Thymus (tissue), 11 donors: ENCODE measurements around the gene DTX3L. TPM values are rescaled to one million over a fixed set of nuclear protein-coding genes. Genes with fewer than 3 reads are reported as not detected.

ENCODE experiments used
- DNase-seq, 9 donors: peaks; one replicate each; pipeline ENCODE4 v3.0.0-alpha.2; 2013; ENCODE audit warnings: low spot score in 9 of 9, low read depth in 6 of 9, missing footprints in 1 of 9
- H3K27ac ChIP-seq, 2 donors: one replicate each; pipeline ENCODE4 v1.5.1; 2013; ENCODE audit warnings: control low read depth in 1 of 2, low read depth in 1 of 2, low read length in 1 of 2, mild to moderate bottlenecking in 1 of 2, moderate library complexity in 1 of 2
- H3K27me3 ChIP-seq, 2 donors: one replicate each; pipeline ENCODE4 v1.5.1; 2013; ENCODE audit warnings: low read length in 1 of 2; ENCODE audit not compliant: control insufficient read depth in 2 of 2, insufficient read depth in 1 of 2
- H3K36me3 ChIP-seq, 2 donors: one replicate each; pipeline ENCODE4 v1.5.1; 2013; ENCODE audit warnings: low read length in 1 of 2, mild to moderate bottlenecking in 1 of 2, moderate library complexity in 1 of 2; ENCODE audit not compliant: control insufficient read depth in 2 of 2, insufficient read depth in 2 of 2
- H3K4me1 ChIP-seq, 2 donors: one replicate each; pipeline ENCODE4 v1.5.1; 2013; ENCODE audit warnings: low read length in 2 of 2; ENCODE audit not compliant: control insufficient read depth in 2 of 2, insufficient read depth in 2 of 2
- H3K4me3 ChIP-seq, 2 donors: one replicate each; pipeline ENCODE4 v1.5.1; 2013; ENCODE audit warnings: low read length in 2 of 2, control low read depth in 1 of 2, mild to moderate bottlenecking in 1 of 2
- H3K9me3 ChIP-seq, 2 donors: one replicate each; pipeline ENCODE4 v1.5.1; 2013; ENCODE audit warnings: low read length in 1 of 2, mild to moderate bottlenecking in 1 of 2; ENCODE audit not compliant: control insufficient read depth in 2 of 2, insufficient read depth in 1 of 2
- WGBS: extraction: QIAGEN DNeasy Blood & Tissue Kit; methylation state at CpG from one replicate; pipeline ENCODE4 v1.1.7; 2013; 5-methylcytosine and 5-hydroxymethylcytosine counted together
- polyA plus RNA-seq: library from polyadenylated mRNA; stranded (reverse); fragments of 200-250 nt; gene quantifications from one replicate; pipeline ENCODE4 v1.2.3, GENCODE V29; 2013
- total RNA-seq: library from RNA; stranded (reverse); fragments of 120-200 nt; gene quantifications from one replicate; pipeline ENCODE4 v1.2.4, GENCODE V29; 2013
- donor health status: healthy.

The DTX3L gene
- total and polyA plus RNA-seq, 2 donors: 19.6 to 23.0 TPM

DNA sequence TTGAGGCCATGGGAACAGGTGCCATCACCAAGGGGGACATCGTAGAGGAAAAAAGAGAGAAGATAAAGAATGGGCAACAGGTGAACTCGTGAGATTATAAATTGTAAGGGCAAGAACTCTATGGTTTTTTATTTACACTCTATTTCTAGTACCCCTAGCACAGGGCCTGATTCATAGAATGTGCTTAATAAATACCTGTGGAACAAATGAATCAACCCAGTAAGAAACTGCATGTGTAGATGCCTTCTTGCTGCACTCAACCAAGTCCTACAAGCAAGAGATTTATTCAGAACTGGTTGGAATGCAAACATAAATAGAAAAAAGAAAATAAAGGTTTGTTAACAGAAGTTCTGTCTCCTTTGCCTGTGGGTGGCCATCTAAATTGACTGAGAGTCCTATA lies 30.7 kb upstream of the DTX3L start:
- no peak overlapping the region for H3K4me3 ChIP-seq
- WGBS: 95% methylated on average over 2 of the region's 2 CpGs
- no peak overlapping the region for H3K27ac ChIP-seq
- no peaks in the 10 kb centered on the region for H3K9me3 ChIP-seq
- H3K4me1 ChIP-seq: no peaks in the 10 kb centered on the region
- H3K36me3 ChIP-seq: peaks cover 37 to 72% of the 10 kb centered on the region in 2 donors
- H3K27me3 ChIP-seq: no peaks in the 10 kb centered on the region
- DNase-seq: no peak

DNA sequence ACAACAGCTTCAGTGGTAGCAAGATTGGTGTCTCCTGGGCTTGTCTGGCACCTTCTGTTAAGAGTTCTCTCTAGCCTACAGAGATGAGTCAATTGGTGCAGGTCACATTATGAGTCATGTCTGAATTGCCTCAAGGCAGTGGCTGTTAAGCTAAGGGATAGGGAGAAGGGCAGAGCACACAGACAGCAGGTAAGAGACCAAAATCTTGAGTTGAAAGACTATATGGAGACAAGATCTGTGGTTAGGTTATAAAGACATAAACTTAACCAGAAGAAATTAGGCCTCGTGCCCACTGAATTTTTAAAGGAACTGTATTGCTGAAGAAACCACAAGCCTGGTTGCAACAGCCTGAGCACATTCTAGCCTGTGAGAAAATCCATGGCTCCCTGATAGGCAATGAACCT lies 30.2 kb upstream of the DTX3L start:
- H3K27ac ChIP-seq: no peak overlapping the region
- peak in 1 of 9 donors; percentile 19 for DNase-seq
- H3K4me3 ChIP-seq: no peak overlapping the region
- H3K4me1 ChIP-seq: no peaks in the 10 kb centered on the region
- no peaks in the 10 kb centered on the region for H3K9me3 ChIP-seq
- 73% methylated on average over 1 of the region's 1 CpG for WGBS
- peaks cover 37 to 74% of the 10 kb centered on the region in 2 donors for H3K36me3 ChIP-seq
- no peaks in the 10 kb centered on the region for H3K27me3 ChIP-seq

DNA sequence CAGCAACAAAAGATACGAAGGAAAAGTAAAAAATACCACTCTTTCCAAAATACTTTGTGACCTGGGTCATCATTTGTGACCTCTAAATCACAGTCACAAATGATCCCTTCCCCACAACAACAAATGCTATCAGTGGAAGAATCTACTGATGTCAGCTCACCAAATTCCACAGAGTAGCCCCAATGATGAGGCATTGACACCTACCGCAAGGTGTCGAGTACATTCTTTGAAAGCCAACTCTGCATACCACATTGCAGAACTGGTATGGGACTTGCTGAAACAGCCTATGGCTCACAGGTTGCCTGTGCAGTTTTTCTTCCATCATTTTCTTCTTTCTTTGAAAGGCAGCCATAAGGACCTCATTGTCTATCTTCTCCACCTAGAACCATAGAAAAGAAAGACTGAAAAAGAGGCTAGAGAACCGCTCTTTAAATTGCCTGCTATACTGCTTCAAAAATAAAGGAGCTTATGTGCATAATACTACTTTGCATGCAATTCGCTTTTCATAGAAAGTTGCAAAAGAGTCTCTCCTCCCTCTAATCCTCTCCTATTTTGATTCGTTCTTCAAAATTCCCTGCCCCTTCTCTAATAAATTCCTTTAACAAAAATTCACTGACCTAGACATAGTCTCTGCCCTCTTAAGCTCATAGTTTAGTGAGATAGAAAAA lies 28.0 kb upstream of the DTX3L start:
- Histone ChIP-seq H3K27ac (no peak overlapping the region), H3K4me3 (no peak overlapping the region), H3K4me1 (no peaks in the 10 kb centered on the region), H3K9me3 (no peaks in the 10 kb centered on the region), H3K27me3 (no peaks in the 10 kb centered on the region), H3K36me3 (peaks cover 49 to 81% of the 10 kb centered on the region in 2 donors)
- no peak for DNase-seq
- 98% methylated on average over 6 of the region's 6 CpGs for WGBS

DNA sequence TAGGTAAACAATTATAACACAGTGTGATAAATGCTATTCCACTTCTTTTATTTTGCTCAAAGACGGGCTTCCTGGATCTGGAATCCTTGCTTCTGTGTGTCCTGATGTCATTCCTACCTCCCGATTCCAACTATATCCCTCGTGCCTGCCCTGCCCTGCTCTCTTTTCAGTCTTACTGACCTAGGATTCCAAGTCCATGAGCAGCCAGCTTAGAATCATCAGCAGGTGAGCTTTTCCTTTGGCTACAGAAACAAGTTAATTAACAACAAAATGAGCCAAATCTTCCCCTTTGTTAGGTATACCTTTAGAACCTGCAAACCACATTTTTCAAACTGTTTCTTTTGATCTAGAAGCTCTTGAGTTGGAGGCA lies 27.5 kb upstream of the DTX3L start:
- no peak overlapping the region for H3K27ac ChIP-seq
- no peak for DNase-seq
- no peak overlapping the region for H3K4me3 ChIP-seq
- no peaks in the 10 kb centered on the region for H3K9me3 ChIP-seq
- no peaks in the 10 kb centered on the region for H3K27me3 ChIP-seq
- no peaks in the 10 kb centered on the region for H3K4me1 ChIP-seq
- H3K36me3 ChIP-seq: peaks cover 51 to 79% of the 10 kb centered on the region in 2 donors
- WGBS: 96% methylated on average over 3 of the region's 3 CpGs

DNA sequence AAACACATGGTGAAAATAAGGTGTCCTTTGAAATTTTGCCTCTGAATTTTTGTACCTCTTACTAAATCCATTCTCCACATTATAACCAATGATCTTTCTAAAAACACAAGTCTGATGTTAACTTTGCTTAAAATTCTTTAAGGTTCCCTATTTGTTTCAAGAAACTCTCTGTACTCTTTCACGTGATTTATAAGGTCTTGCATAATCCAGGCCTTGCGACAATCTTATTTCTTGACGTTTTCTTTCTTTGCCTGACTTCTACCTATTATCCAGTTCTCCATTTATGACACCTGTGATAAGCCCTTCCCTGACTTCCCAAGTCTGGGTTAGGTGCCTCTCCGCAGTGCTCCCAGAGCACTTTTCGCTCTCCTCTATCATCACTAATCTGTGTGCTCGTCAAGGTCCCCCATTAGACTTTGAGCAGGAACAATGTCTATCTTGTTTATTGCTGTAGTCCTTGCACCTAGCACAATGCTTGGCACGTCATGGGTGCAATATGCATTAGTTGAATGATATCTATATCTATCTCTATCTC lies 25.1 kb upstream of the DTX3L start:
- no peak for DNase-seq
- WGBS: 94% methylated on average over 7 of the region's 7 CpGs
- Histone ChIP-seq H3K4me1 (no peaks in the 10 kb centered on the region), H3K27ac (no peak overlapping the region), H3K4me3 (no peak overlapping the region), H3K27me3 (no peaks in the 10 kb centered on the region), H3K9me3 (no peaks in the 10 kb centered on the region), H3K36me3 (peaks cover 31 to 66% of the 10 kb centered on the region in 2 donors)

DNA sequence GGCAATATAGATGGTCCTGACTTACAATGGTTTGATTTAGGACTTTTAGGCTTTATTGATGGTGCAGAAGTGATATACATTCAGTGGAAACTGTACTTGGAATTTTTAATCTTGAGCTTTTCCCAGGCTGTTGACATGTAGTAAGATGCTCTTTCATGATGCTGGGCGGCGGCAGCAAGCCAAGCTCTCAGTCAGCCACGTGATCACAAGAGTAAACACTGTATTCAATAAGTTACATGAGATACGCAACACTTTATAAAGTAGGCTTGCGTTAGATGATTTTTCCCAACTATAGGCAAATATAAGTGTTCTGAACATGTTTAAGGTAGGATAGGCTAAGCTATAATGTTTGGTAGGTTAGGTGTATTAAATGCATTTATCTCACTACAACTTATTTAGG lies 18.0 kb upstream of the DTX3L start:
- Histone ChIP-seq H3K4me1 (no peaks in the 10 kb centered on the region), H3K27ac (no peak overlapping the region), H3K9me3 (no peaks in the 10 kb centered on the region), H3K4me3 (no peak overlapping the region), H3K36me3 (peaks cover 26 to 66% of the 10 kb centered on the region in 2 donors), H3K27me3 (no peaks in the 10 kb centered on the region)
- no peak for DNase-seq
- WGBS: 97% methylated on average over 5 of the region's 5 CpGs

DNA sequence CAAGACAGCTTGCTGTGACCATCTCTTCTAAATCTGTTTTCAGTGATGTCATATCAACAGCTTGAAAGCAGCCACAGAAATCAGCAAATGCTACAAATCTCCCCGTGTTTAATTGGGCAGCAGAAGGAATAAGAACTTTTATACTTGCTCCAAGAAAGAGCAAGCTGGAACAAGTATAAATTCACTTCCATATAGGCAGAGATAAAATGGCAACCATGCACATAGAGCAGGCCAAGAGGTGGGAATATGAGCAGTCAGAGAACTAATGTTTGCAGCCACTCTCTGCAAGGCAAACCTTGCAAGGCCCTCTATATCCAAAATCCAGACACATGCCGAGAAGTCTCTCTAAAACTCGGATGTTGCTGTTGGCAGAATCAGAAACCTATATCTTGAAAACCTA lies 16.1 kb upstream of the DTX3L start:
- peaks cover 26 to 74% of the 10 kb centered on the region in 2 donors for H3K36me3 ChIP-seq
- WGBS: 96% methylated on average over 3 of the region's 3 CpGs
- H3K9me3 ChIP-seq: no peaks in the 10 kb centered on the region
- no peak overlapping the region for H3K27ac ChIP-seq
- no peak overlapping the region for H3K4me3 ChIP-seq
- H3K4me1 ChIP-seq: no peaks in the 10 kb centered on the region
- DNase-seq: no peak
- H3K27me3 ChIP-seq: no peaks in the 10 kb centered on the region

DNA sequence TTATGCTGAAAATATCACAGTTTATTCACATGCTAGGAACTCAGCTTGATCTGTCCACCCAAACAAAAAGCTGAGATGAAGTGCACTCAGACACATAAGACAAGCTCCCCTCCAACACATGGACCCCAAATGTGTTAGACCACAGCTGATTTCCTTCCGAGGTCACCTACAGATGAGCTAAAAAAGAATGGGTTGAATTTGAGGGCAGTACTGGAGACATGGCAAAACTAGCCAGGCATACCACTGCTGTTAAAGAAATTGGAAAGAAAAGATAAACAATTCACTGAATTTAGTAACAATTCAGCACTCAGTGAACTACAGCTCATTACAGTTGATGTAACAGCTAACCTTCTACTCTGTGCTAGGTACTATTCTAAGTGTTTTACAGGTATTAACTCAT lies 15.5 kb upstream of the DTX3L start:
- no peak overlapping the region for H3K27ac ChIP-seq
- H3K36me3 ChIP-seq: peaks cover 26 to 77% of the 10 kb centered on the region in 2 donors
- no peaks in the 10 kb centered on the region for H3K27me3 ChIP-seq
- no peak overlapping the region for H3K4me3 ChIP-seq
- WGBS: 98% methylated on average over 1 of the region's 1 CpG
- no peak for DNase-seq
- H3K9me3 ChIP-seq: no peaks in the 10 kb centered on the region
- H3K4me1 ChIP-seq: no peaks in the 10 kb centered on the region

DNA sequence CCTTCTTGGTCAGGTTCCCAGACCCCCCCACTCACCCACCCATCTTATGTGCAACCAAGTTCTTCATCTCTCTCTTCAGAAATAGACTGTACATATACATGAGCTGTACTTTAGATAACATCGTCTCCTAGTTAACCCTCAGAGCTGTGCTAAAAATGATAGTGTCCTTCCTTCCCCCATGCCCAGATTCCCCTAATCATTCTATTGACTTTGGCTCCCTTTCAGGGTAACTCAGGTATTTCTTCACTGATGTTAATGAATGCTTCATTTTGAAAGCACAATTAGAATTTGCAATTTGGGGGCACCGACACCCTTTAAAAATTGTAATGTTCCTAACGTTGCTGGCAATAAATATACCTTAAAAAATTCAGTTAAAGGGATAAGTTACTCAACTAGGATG lies 11.0 kb upstream of the DTX3L start:
- WGBS: 77% methylated on average over 3 of the region's 3 CpGs
- DNase-seq: no peak
- H3K36me3 ChIP-seq: peaks cover 34 to 87% of the 10 kb centered on the region in 2 donors
- no peaks in the 10 kb centered on the region for H3K27me3 ChIP-seq
- no peak overlapping the region for H3K4me3 ChIP-seq
- no peaks in the 10 kb centered on the region for H3K4me1 ChIP-seq
- H3K9me3 ChIP-seq: no peaks in the 10 kb centered on the region
- no peak overlapping the region for H3K27ac ChIP-seq
